Nephron (organoid): ENCODE measurements around the gene TRAF4.

Experiments used
- H3K27ac Mint-ChIP-seq, 3 experiments: 2 replicates each; pipeline ENCODE4 v1.8.0; 2020; ENCODE audit warnings: mixed read lengths in 3 of 3, mild to moderate bottlenecking in 2 of 3, moderate library complexity in 1 of 3
- H3K27me3 Mint-ChIP-seq: 2 replicates; pipeline ENCODE4 v1.8.0; 2021; ENCODE audit warnings: low read depth, mild to moderate bottlenecking, moderate library complexity, mixed read lengths
- H3K36me3 Mint-ChIP-seq: 2 replicates; pipeline ENCODE4 v1.8.0; 2020; ENCODE audit warnings: low read depth, mixed read lengths
- H3K4me1 Mint-ChIP-seq: 2 replicates; pipeline ENCODE4 v1.8.0; 2020; ENCODE audit warnings: mixed read lengths
- H3K4me3 Mint-ChIP-seq, 3 experiments: 2 replicates each; pipeline ENCODE4 v1.8.0; 2020; ENCODE audit warnings: mild to moderate bottlenecking in 3 of 3, mixed read lengths in 3 of 3, moderate library complexity in 2 of 3
- H3K9me3 Mint-ChIP-seq: 2 replicates; pipeline ENCODE4 v1.8.0; 2020; ENCODE audit warnings: mixed read lengths
- TF ChIP-seq, protein P1 (sequence below), 3 experiments: fragments of 200-600 bp; sonication (generic); IDR thresholded peaks; one replicate each; pipeline ENCODE4 v1.5.0; 2021; ENCODE audit warnings: antibody characterized with exemption in 3 of 3; ENCODE audit not compliant: unreplicated experiment in 3 of 3

The TRAF4 gene

GRCh38 chr17:28702752-28703150 lies 41.1 kb upstream of the TRAF4 start:
- TF ChIP-seq, protein P1, sequence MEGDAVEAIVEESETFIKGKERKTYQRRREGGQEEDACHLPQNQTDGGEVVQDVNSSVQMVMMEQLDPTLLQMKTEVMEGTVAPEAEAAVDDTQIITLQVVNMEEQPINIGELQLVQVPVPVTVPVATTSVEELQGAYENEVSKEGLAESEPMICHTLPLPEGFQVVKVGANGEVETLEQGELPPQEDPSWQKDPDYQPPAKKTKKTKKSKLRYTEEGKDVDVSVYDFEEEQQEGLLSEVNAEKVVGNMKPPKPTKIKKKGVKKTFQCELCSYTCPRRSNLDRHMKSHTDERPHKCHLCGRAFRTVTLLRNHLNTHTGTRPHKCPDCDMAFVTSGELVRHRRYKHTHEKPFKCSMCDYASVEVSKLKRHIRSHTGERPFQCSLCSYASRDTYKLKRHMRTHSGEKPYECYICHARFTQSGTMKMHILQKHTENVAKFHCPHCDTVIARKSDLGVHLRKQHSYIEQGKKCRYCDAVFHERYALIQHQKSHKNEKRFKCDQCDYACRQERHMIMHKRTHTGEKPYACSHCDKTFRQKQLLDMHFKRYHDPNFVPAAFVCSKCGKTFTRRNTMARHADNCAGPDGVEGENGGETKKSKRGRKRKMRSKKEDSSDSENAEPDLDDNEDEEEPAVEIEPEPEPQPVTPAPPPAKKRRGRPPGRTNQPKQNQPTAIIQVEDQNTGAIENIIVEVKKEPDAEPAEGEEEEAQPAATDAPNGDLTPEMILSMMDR (IDR thresholded peaks at IDR 0.05; ENCODE audit: unreplicated experiment in 3 of 3), result no peak
- Mint-ChIP-seq H3K9me3 (no peaks in the 10 kb centered on the region), H3K4me1 (peaks cover 5% of the 10 kb centered on the region), H3K27me3 (no peaks in the 10 kb centered on the region), H3K27ac (peak overlapping the region in 1 of 3 experiments; percentile 42), H3K4me3 (no peak overlapping the region), H3K36me3 (peaks cover 49% of the 10 kb centered on the region)

GRCh38 chr17:28703552-28704218 lies 40.1 kb upstream of the TRAF4 start:
- H3K9me3 Mint-ChIP-seq, result no peaks in the 10 kb centered on the region
- peaks cover 41% of the 10 kb centered on the region for H3K36me3 Mint-ChIP-seq
- no peak overlapping the region for H3K4me3 Mint-ChIP-seq
- peak overlapping the region in 1 of 3 experiments; percentile 20 for H3K27ac Mint-ChIP-seq
- H3K27me3 Mint-ChIP-seq, result no peaks in the 10 kb centered on the region
- TF ChIP-seq, protein P1 (IDR thresholded peaks at IDR 0.05; ENCODE audit: unreplicated experiment in 3 of 3), result no peak
- peaks cover 5% of the 10 kb centered on the region for H3K4me1 Mint-ChIP-seq

GRCh38 chr17:28704219-28704858 lies 39.5 kb upstream of the TRAF4 start:
- Mint-ChIP-seq H3K9me3 (no peaks in the 10 kb centered on the region), H3K4me1 (peaks cover 5% of the 10 kb centered on the region), H3K4me3 (no peak overlapping the region), H3K27me3 (no peaks in the 10 kb centered on the region), H3K36me3 (peaks cover 36% of the 10 kb centered on the region), H3K27ac (no peak overlapping the region)
- TF ChIP-seq, protein P1 (IDR thresholded peaks at IDR 0.05; ENCODE audit: unreplicated experiment in 3 of 3), result no peak

- Mint-ChIP-seq H3K4me1 (peaks cover 5% of the 10 kb centered on the region), H3K4me3 (no peak overlapping the region), H3K9me3 (no peaks in the 10 kb centered on the region), H3K27ac (peak overlapping the region in 1 of 3 experiments; percentile 43), H3K36me3 (peaks cover 28% of the 10 kb centered on the region), H3K27me3 (no peaks in the 10 kb centered on the region)
- TF ChIP-seq, protein P1 (IDR thresholded peaks at IDR 0.05; ENCODE audit: unreplicated experiment in 3 of 3), result no peak
Measured at GRCh38 chr17:28705074-28705659, 38.6 kb upstream of the TRAF4 start.

GRCh38 chr17:28705728-28706334 lies 38.0 kb upstream of the TRAF4 start:
- peaks cover 23% of the 10 kb centered on the region for H3K36me3 Mint-ChIP-seq
- no peak overlapping the region for H3K4me3 Mint-ChIP-seq
- TF ChIP-seq, protein P1 (IDR thresholded peaks at IDR 0.05; ENCODE audit: unreplicated experiment in 3 of 3), result no peak
- H3K27ac Mint-ChIP-seq, result peak overlapping the region in 2 of 3 experiments; percentile 43 to 58
- H3K4me1 Mint-ChIP-seq, result peaks cover 5% of the 10 kb centered on the region
- no peaks in the 10 kb centered on the region for H3K9me3 Mint-ChIP-seq
- H3K27me3 Mint-ChIP-seq, result no peaks in the 10 kb centered on the region
